ENCODE results near the gene ALCAM. TPM values are rescaled to one million over a fixed set of nuclear protein-coding genes. Genes with fewer than 3 reads are reported as not detected.

Gene ALCAM
- polyA plus RNA-seq, 1 of the 3 experiments (the other 2 are of a cell fraction), result 58.3 TPM

DNA sequence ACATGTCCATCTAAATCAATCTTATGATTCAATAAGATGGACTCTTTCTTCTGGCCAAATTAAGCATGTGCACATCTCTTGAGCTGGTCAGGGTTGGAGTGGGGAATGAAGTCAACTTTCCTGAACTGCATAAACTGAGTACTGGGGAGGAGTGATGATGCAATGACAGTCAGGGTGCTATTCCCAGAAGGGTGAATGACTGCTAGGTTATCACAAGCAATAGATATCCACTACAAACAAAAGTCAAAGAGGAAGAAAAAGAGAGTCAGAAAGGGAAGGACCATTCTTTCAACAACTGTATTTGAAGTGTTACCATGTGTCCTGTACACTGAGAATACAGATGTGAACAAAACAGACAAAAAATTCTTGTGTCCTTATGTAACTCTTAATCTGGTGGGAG, 70.0 kb downstream of the ALCAM start:
- TF ChIP-seq MXI1 (IDR thresholded peaks at IDR 0.05; ENCODE audit: low read depth, low read length), result no peak
- no peak for TF ChIP-seq YY1 (IDR thresholded peaks at IDR 0.05; ENCODE audit: low read depth)
- TF ChIP-seq, protein P1, sequence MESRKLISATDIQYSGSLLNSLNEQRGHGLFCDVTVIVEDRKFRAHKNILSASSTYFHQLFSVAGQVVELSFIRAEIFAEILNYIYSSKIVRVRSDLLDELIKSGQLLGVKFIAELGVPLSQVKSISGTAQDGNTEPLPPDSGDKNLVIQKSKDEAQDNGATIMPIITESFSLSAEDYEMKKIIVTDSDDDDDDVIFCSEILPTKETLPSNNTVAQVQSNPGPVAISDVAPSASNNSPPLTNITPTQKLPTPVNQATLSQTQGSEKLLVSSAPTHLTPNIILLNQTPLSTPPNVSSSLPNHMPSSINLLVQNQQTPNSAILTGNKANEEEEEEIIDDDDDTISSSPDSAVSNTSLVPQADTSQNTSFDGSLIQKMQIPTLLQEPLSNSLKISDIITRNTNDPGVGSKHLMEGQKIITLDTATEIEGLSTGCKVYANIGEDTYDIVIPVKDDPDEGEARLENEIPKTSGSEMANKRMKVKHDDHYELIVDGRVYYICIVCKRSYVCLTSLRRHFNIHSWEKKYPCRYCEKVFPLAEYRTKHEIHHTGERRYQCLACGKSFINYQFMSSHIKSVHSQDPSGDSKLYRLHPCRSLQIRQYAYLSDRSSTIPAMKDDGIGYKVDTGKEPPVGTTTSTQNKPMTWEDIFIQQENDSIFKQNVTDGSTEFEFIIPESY (IDR thresholded peaks at IDR 0.05; ENCODE audit: borderline replicate concordance, low read depth), result no peak
- TF ChIP-seq RXRA (IDR thresholded peaks at IDR 0.05; ENCODE audit: borderline replicate concordance, low read depth), result no peak
- no peak for TF ChIP-seq NRF1 (IDR thresholded peaks at IDR 0.05; ENCODE audit: low read depth, low read length)
- TF ChIP-seq, protein P2, sequence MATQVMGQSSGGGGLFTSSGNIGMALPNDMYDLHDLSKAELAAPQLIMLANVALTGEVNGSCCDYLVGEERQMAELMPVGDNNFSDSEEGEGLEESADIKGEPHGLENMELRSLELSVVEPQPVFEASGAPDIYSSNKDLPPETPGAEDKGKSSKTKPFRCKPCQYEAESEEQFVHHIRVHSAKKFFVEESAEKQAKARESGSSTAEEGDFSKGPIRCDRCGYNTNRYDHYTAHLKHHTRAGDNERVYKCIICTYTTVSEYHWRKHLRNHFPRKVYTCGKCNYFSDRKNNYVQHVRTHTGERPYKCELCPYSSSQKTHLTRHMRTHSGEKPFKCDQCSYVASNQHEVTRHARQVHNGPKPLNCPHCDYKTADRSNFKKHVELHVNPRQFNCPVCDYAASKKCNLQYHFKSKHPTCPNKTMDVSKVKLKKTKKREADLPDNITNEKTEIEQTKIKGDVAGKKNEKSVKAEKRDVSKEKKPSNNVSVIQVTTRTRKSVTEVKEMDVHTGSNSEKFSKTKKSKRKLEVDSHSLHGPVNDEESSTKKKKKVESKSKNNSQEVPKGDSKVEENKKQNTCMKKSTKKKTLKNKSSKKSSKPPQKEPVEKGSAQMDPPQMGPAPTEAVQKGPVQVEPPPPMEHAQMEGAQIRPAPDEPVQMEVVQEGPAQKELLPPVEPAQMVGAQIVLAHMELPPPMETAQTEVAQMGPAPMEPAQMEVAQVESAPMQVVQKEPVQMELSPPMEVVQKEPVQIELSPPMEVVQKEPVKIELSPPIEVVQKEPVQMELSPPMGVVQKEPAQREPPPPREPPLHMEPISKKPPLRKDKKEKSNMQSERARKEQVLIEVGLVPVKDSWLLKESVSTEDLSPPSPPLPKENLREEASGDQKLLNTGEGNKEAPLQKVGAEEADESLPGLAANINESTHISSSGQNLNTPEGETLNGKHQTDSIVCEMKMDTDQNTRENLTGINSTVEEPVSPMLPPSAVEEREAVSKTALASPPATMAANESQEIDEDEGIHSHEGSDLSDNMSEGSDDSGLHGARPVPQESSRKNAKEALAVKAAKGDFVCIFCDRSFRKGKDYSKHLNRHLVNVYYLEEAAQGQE (IDR thresholded peaks at IDR 0.05; ENCODE audit: low read depth, low read length), result no peak
- no peak for TF ChIP-seq FOXM1 (IDR thresholded peaks at IDR 0.05; ENCODE audit: low read depth)
- TF ChIP-seq NFIC (IDR thresholded peaks at IDR 0.05; ENCODE audit: borderline replicate concordance), result no peak
- no peak for TF ChIP-seq RFX5 (IDR thresholded peaks at IDR 0.05; ENCODE audit: low read length)
- no peak for TF ChIP-seq RAD21 (IDR thresholded peaks at IDR 0.05; ENCODE audit: low read length)
- no peak for TF ChIP-seq SIN3A (IDR thresholded peaks at IDR 0.05; ENCODE audit: borderline replicate concordance, low read depth, low read length)
- TF ChIP-seq, protein P3, sequence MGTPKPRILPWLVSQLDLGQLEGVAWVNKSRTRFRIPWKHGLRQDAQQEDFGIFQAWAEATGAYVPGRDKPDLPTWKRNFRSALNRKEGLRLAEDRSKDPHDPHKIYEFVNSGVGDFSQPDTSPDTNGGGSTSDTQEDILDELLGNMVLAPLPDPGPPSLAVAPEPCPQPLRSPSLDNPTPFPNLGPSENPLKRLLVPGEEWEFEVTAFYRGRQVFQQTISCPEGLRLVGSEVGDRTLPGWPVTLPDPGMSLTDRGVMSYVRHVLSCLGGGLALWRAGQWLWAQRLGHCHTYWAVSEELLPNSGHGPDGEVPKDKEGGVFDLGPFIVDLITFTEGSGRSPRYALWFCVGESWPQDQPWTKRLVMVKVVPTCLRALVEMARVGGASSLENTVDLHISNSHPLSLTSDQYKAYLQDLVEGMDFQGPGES (IDR thresholded peaks at IDR 0.05; ENCODE audit: low read depth, low read length), result no peak
- TF ChIP-seq TCF12 (IDR thresholded peaks at IDR 0.05), result no peak
- no peak for TF ChIP-seq RCOR1 (IDR thresholded peaks at IDR 0.05; ENCODE audit: low read length)
- TF ChIP-seq MEF2A (IDR thresholded peaks at IDR 0.05; ENCODE audit: borderline replicate concordance, low read depth), result no peak
- no peak for TF ChIP-seq POLR2AphosphoS5 (IDR thresholded peaks at IDR 0.05; ENCODE audit: low read depth, low read length)
- no peak for TF ChIP-seq JUND (IDR thresholded peaks at IDR 0.05)
- TF ChIP-seq TAF1 (IDR thresholded peaks at IDR 0.05; ENCODE audit: borderline replicate concordance, low read depth, low read length), result no peak
- no peak for TF ChIP-seq GABPA (IDR thresholded peaks at IDR 0.05; ENCODE audit: low read depth)
- H3K9me3 ChIP-seq, result no peaks in the 10 kb centered on the region
- CTCF ChIA-PET, result interaction anchor here (1.1 kb wide), 2 partner anchors 22 to 105 kb away, joined by 3 to 4 read pairs; no protein-coding TSS in a partner anchor
- no peaks in the 10 kb centered on the region for H4K20me1 ChIP-seq (ENCODE audit: insufficient read depth)
- no peak for DNase-seq
- POLR2A ChIA-PET, result no interaction called here
- peaks cover 3% of the 10 kb centered on the region for H3F3A ChIP-seq (replicated peaks; ENCODE audit: insufficient read depth)
- H3K27me3 ChIP-seq (ENCODE audit: insufficient read depth), result no peaks in the 10 kb centered on the region
- H2AFZ ChIP-seq (ENCODE audit: low read depth), result no peak overlapping the region
- H3K79me2 ChIP-seq (ENCODE audit: insufficient read depth), result peaks cover 96% of the 10 kb centered on the region
- H3K27ac ChIP-seq (ENCODE audit: low read depth in 2 of 2, low read length in 1 of 2), result no peak overlapping the region
- H3K4me3 ChIP-seq (ENCODE audit: low read depth in 2 of 2, low read length in 1 of 2), result no peak overlapping the region
- H3K36me3 ChIP-seq (replicated peaks in 1 of 2; ENCODE audit: control insufficient read depth in 1 of 2, insufficient read depth in 2 of 2, low read length in 1 of 2), result peaks cover 0 to 31% of the 10 kb centered on the region in 2 experiments
- H3K9ac ChIP-seq, result no peak overlapping the region
- no peak overlapping the region for H3K4me2 ChIP-seq
- no peaks in the 10 kb centered on the region; a peak in 3 of 4 replicates for H3K4me1 ChIP-seq (ENCODE audit: control insufficient read depth in 1 of 2, insufficient read depth in 2 of 2, low read depth in 1 of 2, low read length in 1 of 2)
- no peaks in the 10 kb centered on the region for H3K9me2 ChIP-seq

Measured in SK-N-SH (cell line).